ENCODE results near the gene ADAP2.

The ADAP2 gene

DNA sequence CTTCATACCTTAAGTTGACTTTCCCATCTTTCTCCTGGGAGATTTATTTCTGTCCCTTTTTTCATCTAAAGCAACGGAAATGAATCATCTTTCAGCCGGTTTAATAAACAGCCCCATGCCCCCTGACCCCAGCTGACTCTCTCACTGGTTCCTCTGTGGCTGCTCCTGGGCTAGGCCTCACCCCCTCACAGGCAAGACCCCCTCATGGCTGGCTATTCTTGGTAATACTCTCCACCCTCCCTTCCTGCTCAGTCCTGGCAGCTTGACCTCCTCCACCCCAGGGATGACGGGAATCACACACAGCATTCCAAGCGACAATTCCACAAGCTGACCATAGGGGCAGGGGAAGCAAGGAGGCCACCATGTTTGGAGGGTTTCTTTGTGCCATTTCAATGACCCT lies 1.5 kb upstream of the ADAP2 start:
- H3K4me1 ChIP-seq = no peaks in the 10 kb centered on the region
- no peaks in the 10 kb centered on the region for H3K36me3 ChIP-seq
- no peak overlapping the region for H3K4me3 ChIP-seq (ENCODE audit: low read depth, low read length)
- H3K9me3 ChIP-seq = no peaks in the 10 kb centered on the region
- peaks cover 26% of the 10 kb centered on the region for H3K27me3 ChIP-seq
- DNase-seq = no peak
- TF ChIP-seq, protein P1, sequence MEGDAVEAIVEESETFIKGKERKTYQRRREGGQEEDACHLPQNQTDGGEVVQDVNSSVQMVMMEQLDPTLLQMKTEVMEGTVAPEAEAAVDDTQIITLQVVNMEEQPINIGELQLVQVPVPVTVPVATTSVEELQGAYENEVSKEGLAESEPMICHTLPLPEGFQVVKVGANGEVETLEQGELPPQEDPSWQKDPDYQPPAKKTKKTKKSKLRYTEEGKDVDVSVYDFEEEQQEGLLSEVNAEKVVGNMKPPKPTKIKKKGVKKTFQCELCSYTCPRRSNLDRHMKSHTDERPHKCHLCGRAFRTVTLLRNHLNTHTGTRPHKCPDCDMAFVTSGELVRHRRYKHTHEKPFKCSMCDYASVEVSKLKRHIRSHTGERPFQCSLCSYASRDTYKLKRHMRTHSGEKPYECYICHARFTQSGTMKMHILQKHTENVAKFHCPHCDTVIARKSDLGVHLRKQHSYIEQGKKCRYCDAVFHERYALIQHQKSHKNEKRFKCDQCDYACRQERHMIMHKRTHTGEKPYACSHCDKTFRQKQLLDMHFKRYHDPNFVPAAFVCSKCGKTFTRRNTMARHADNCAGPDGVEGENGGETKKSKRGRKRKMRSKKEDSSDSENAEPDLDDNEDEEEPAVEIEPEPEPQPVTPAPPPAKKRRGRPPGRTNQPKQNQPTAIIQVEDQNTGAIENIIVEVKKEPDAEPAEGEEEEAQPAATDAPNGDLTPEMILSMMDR (IDR thresholded peaks at IDR 0.05; ENCODE audit: low read depth, low read length) = no peak

DNA sequence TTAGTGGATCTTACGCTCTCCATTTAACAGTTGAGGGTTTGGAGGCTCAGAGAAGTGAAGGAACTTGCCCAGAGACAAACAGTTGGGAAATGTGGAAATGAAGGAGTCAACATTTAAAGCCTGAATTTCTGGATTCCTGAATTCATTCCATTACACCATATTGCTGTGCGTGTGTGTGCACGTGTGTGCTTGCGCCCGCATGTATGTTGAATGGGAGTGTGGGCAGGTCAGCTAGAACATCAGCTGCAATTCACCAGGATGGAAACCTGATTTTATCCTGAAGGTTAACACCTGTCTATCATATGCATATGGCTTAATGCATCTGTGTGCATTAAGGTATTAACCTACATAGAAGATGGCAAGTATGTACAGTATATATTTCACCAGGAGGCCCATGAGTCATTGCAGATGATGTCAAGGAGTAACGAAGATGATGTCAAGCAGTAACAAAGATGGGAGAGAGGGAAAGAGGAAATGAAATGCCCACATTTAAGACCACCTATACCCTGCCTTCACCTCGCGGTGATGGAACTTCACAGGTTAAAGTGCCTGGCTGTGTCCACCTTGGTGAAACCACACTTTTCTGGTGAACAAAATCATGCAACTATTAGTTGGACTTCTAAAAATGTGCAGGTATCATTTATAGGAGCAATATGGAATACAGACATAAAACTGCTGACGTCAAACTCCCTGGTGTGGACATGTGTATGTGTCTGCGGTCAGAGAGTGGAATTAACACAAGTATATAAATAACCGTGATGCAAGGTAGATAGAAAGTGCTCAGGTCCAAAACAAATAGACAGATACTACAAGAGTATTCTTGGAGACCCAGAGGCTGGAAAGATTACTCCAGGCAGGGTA lies 832 bp upstream of the ADAP2 start:
- Histone ChIP-seq H3K36me3 (no peaks in the 10 kb centered on the region), H3K4me1 (no peaks in the 10 kb centered on the region), H3K4me3 (ENCODE audit: low read depth, low read length) (no peak overlapping the region), H3K27me3 (peaks cover 26% of the 10 kb centered on the region), H3K9me3 (no peaks in the 10 kb centered on the region)
- TF ChIP-seq, protein P1 (IDR thresholded peaks at IDR 0.05; ENCODE audit: low read depth, low read length) = no peak
- no peak for DNase-seq

DNA sequence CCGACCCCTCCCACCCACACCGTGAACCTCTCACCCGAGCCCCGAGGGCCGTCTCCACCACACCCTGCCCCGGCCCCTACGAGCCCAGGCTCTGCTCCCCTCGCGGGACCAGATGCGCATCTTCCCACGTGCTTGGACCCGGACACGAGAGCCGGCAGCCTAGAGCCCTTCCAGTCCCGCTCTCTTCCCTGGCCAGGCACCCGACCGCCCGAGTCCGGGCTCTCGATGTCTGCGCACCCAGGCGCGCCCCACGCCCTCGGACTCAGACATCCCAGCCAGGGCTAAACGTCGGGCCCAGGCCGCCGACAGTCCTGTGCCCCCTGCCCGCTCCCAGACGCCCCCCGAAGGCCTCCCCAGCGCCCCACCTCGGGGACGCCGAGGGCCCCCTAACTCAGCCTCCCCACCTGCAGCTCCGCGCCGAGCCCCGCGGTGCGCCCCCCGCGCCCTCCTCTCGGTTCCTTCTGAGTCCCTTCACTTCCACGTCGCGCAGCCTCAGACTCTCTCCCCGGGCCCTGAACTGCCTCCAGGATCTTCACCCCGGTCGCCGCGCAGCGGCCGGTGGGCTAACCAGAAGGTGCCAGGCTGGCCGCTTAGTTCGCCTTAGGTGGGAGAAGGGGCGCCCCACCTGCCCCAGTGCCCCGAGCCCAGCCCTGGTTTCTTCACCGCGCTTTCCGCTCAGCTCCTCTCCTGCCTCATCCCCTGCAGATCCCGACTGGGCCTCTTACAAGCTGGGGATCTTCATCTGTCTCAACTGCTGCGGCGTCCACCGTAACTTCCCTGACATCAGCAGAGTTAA lies 688 bp downstream of the ADAP2 start:
- no peak overlapping the region for H3K4me3 ChIP-seq (ENCODE audit: low read depth, low read length)
- peaks cover 26% of the 10 kb centered on the region for H3K27me3 ChIP-seq
- H3K9me3 ChIP-seq = no peaks in the 10 kb centered on the region
- DNase-seq = no peak
- no peaks in the 10 kb centered on the region for H3K36me3 ChIP-seq
- no peaks in the 10 kb centered on the region for H3K4me1 ChIP-seq
- TF ChIP-seq, protein P1 (IDR thresholded peaks at IDR 0.05; ENCODE audit: low read depth, low read length) = no peak

- DNase-seq = no peak
- no peaks in the 10 kb centered on the region for H3K9me3 ChIP-seq
- peaks cover 26% of the 10 kb centered on the region for H3K27me3 ChIP-seq
- no peaks in the 10 kb centered on the region for H3K36me3 ChIP-seq
- no peak overlapping the region for H3K4me3 ChIP-seq (ENCODE audit: low read depth, low read length)
- TF ChIP-seq, protein P1 (IDR thresholded peaks at IDR 0.05; ENCODE audit: low read depth, low read length) = no peak
- H3K4me1 ChIP-seq = no peaks in the 10 kb centered on the region
These were observed 2.6 kb downstream of the ADAP2 start for GRCh38 chr17:30924341-30924740.

DNA sequence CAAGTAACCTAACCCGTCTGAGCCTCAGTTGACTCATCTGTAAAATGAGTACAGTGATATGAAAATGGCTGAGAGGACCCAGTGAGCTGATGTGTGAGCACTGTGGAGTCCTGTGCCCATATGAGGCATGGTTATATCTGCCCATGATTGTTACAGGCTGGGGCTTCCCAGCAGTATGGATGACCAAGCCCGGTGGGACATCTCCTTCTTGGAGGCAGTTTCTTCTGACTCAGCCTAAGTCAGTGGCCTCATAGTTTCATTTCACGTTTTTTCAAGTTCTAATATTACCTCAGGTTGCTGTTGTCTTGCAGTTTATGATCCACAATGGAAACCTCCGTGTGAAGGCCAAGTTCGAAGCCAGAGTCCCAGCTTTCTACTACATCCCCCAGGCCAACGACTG lies 4.8 kb downstream of the ADAP2 start:
- no peaks in the 10 kb centered on the region for H3K9me3 ChIP-seq

More for the DNA sequence above, 4.8 kb downstream of the ADAP2 start:
- Histone ChIP-seq H3K4me3 (ENCODE audit: low read depth, low read length) (no peak overlapping the region), H3K36me3 (no peaks in the 10 kb centered on the region), H3K27me3 (peaks cover 18% of the 10 kb centered on the region), H3K4me1 (no peaks in the 10 kb centered on the region)
- DNase-seq = no peak
- TF ChIP-seq, protein P1 (IDR thresholded peaks at IDR 0.05; ENCODE audit: low read depth, low read length) = no peak
